Common myeloid progenitor, CD34-positive (primary cell): ENCODE data around the gene CNTN6.
"Not testable (repeated sequence)": the region's sequence is repeated elsewhere in the genome, so short reads cannot be mapped to it uniquely, and the experiment has no call there.

Source experiments
- CTCF ChIA-PET: fragments of 350-600 bp; sonication (Branson Sonifier 250); formaldehyde crosslinking; loops from one replicate; lab custom pipeline; 2021; ENCODE audit warnings: antibody characterized with exemption; lab: Charles Lee
- POLR2A ChIA-PET: fragments of 350-600 bp; sonication (Branson Sonifier 250); formaldehyde crosslinking; loops from one replicate; lab custom pipeline; 2021; ENCODE audit warnings: antibody characterized with exemption; lab: Charles Lee
- DNase-seq, 3 donors: peaks; one replicate each; pipeline versions ENCODE4 v3.0.0 to v3.0.0-alpha.2; 2013
- H3K27ac ChIP-seq, 2 experiments: 1 replicate in 1 of 2; 2 replicates in 1 of 2; pipeline ENCODE4 v1.7.0; 2013; ENCODE audit warnings: inconsistent platforms in 2 of 2, low read length in 2 of 2, mild to moderate bottlenecking in 2 of 2, low read depth in 1 of 2, moderate library complexity in 1 of 2; ENCODE audit not compliant: severe bottlenecking in 2 of 2, insufficient read depth in 1 of 2, poor library complexity in 1 of 2
- H3K27me3 ChIP-seq, 5 experiments: replicated peaks in 2 of 5; 1 replicate in 3 of 5; 2 replicates in 2 of 5; pipeline versions ENCODE4 v1.6.1 to v1.7.0; 2013; ENCODE audit warnings: low read length in 4 of 5, mild to moderate bottlenecking in 2 of 5, moderate library complexity in 2 of 5, inconsistent platforms in 1 of 5; ENCODE audit not compliant: insufficient read depth in 5 of 5, control insufficient read depth in 4 of 5
- H3K36me3 ChIP-seq, 4 experiments: 1 replicate in 2 of 4; 2 replicates in 2 of 4; pipeline versions ENCODE4 v1.6.1 to v1.7.0; 2013; ENCODE audit warnings: low read length in 3 of 4, control low read depth in 1 of 4, mild to moderate bottlenecking in 1 of 4; ENCODE audit not compliant: control insufficient read depth in 4 of 4, insufficient read depth in 4 of 4
- H3K4me1 ChIP-seq, 4 experiments: 1 replicate in 3 of 4; 2 replicates in 1 of 4; pipeline versions ENCODE4 v1.6.1 to v1.7.1; 2013; ENCODE audit warnings: low read length in 3 of 4, mild to moderate bottlenecking in 3 of 4, control low read depth in 1 of 4, inconsistent platforms in 1 of 4, moderate library complexity in 1 of 4; ENCODE audit not compliant: control insufficient read depth in 4 of 4, insufficient read depth in 4 of 4; ENCODE audit errors: control extremely low read depth in 1 of 4
- H3K4me3 ChIP-seq, 7 experiments: 1 replicate in 4 of 7; 2 replicates in 3 of 7; pipeline versions ENCODE4 v1.5.1 to v1.7.0; 2013; ENCODE audit warnings: mild to moderate bottlenecking in 7 of 7, low read length in 6 of 7, moderate library complexity in 6 of 7, inconsistent platforms in 2 of 7, low read depth in 2 of 7, control low read depth in 1 of 7; ENCODE audit not compliant: insufficient read depth in 4 of 7, control insufficient read depth in 1 of 7; ENCODE audit errors: extremely low read depth in 1 of 7
- H3K9me3 ChIP-seq, 5 experiments: 1 replicate in 4 of 5; 2 replicates in 1 of 5; pipeline versions ENCODE4 v1.6.1 to v1.7.1; 2013; ENCODE audit warnings: low read length in 4 of 5, mild to moderate bottlenecking in 2 of 5, inconsistent platforms in 1 of 5, low read depth in 1 of 5, moderate library complexity in 1 of 5; ENCODE audit not compliant: control insufficient read depth in 4 of 5, insufficient read depth in 2 of 5; ENCODE audit errors: control extremely low read depth in 1 of 5
- WGBS: methylation state at CpG from one replicate; pipeline ENCODE4 v1.1.5; 2013; ENCODE audit not compliant: insufficient coverage; 5-methylcytosine and 5-hydroxymethylcytosine counted together

The CNTN6 gene

GRCh38 chr3:1381647-1382036 lies 288.8 kb downstream of the CNTN6 start:
- H3K36me3 ChIP-seq, result no peaks in the 10 kb centered on the region
- ChIA-PET POLR2A (no interaction called here), CTCF (no interaction called here)
- no peak overlapping the region for H3K27ac ChIP-seq
- H3K27me3 ChIP-seq, result no peaks in the 10 kb centered on the region
- DNase-seq, result no peak
- 74% methylated on average over 5 of the region's 5 CpGs for WGBS
- H3K4me1 ChIP-seq, result no peaks in the 10 kb centered on the region
- H3K4me3 ChIP-seq, result no peak overlapping the region
- no peaks in the 10 kb centered on the region for H3K9me3 ChIP-seq

- CTCF ChIA-PET, H3K4me1 ChIP-seq: not testable (repeated sequence)
- WGBS, result 100% methylated on average over 8 of the region's 23 CpGs
Measured at GRCh38 chr3:1387396-1387905, 294.6 kb downstream of the CNTN6 start.

GRCh38 chr3:1394188-1394587 lies 301.4 kb downstream of the CNTN6 start:
- peaks cover 0 to 1% (median 0%) of the 10 kb centered on the region in 5 experiments for H3K9me3 ChIP-seq
- no peaks in the 10 kb centered on the region for H3K4me1 ChIP-seq
- 99% methylated on average over 9 of the region's 19 CpGs for WGBS
- no peaks in the 10 kb centered on the region for H3K36me3 ChIP-seq
- DNase-seq, result no peak
- no peaks in the 10 kb centered on the region for H3K27me3 ChIP-seq
- H3K27ac ChIP-seq, result no peak overlapping the region
- CTCF ChIA-PET, result no interaction called here
- POLR2A ChIA-PET, result no interaction called here
- no peak overlapping the region for H3K4me3 ChIP-seq

More at GRCh38 chr3:1387396-1387905, 294.6 kb downstream of the CNTN6 start:
- DNase-seq, H3K4me3 ChIP-seq, H3K27me3 ChIP-seq, H3K9me3 ChIP-seq, POLR2A ChIA-PET, H3K27ac ChIP-seq, H3K36me3 ChIP-seq: not testable (repeated sequence)

GRCh38 chr3:1400571-1400970 lies 307.7 kb downstream of the CNTN6 start:
- Histone ChIP-seq H3K27me3 (no peaks in the 10 kb centered on the region), H3K36me3 (no peaks in the 10 kb centered on the region), H3K4me3 (no peak overlapping the region), H3K9me3 (peaks cover 0 to 1% (median 0%) of the 10 kb centered on the region in 5 experiments), H3K27ac (no peak overlapping the region), H3K4me1 (no peaks in the 10 kb centered on the region)
- 100% methylated on average over 3 of the region's 3 CpGs for WGBS
- ChIA-PET POLR2A (no interaction called here), CTCF (no interaction called here)
- DNase-seq, result no peak

GRCh38 chr3:1404270-1404962 lies 311.6 kb downstream of the CNTN6 start:
- CTCF ChIA-PET, result no interaction called here
- no CpG with 5 or more reads among the region's 2 CpGs for WGBS
- POLR2A ChIA-PET, result no interaction called here

GRCh38 chr3:1406250-1406649 lies 313.4 kb downstream of the CNTN6 start:
- H3K4me1 ChIP-seq, result no peaks in the 10 kb centered on the region
- ChIA-PET CTCF (no interaction called here), POLR2A (no interaction called here)
- no peak overlapping the region for H3K27ac ChIP-seq
- no peaks in the 10 kb centered on the region for H3K36me3 ChIP-seq
- H3K4me3 ChIP-seq, result no peak overlapping the region
- no peaks in the 10 kb centered on the region for H3K9me3 ChIP-seq
- H3K27me3 ChIP-seq, result no peaks in the 10 kb centered on the region
- no peak for DNase-seq

More at GRCh38 chr3:1404270-1404962, 311.6 kb downstream of the CNTN6 start:
- no peaks in the 10 kb centered on the region for H3K36me3 ChIP-seq
- DNase-seq, result no peak
- H3K27me3 ChIP-seq, result no peaks in the 10 kb centered on the region
- H3K4me1 ChIP-seq, result no peaks in the 10 kb centered on the region
- no peaks in the 10 kb centered on the region for H3K9me3 ChIP-seq
- H3K27ac ChIP-seq, result no peak overlapping the region
- H3K4me3 ChIP-seq, result no peak overlapping the region

GRCh38 chr3:1421577-1421976 lies 328.8 kb downstream of the CNTN6 start:
- no peak overlapping the region for H3K27ac ChIP-seq
- no peaks in the 10 kb centered on the region for H3K36me3 ChIP-seq
- H3K4me1 ChIP-seq, result no peaks in the 10 kb centered on the region
- WGBS, result 94% methylated on average over 3 of the region's 3 CpGs
- H3K4me3 ChIP-seq, result no peak overlapping the region
- DNase-seq, result no peak
- CTCF ChIA-PET, result no interaction called here
- no peaks in the 10 kb centered on the region for H3K9me3 ChIP-seq
- POLR2A ChIA-PET, result no interaction called here
- no peaks in the 10 kb centered on the region for H3K27me3 ChIP-seq
